BLaER1 treated with 17β-estradiol and CSF1 and Interleukin-3, amounts not matched to agents 10 nM and 100 nM (cell line): ENCODE results near the gene DNAH2.
A peak's percentile ranks its signal among the peaks of the same experiment; 100 is the strongest.

Experiments used
- H3K27ac ChIP-seq, 11 experiments: shearing (Covaris generic); formaldehyde crosslinking; 2 replicates each; pipeline ENCODE4 v1.8.1; 2022
- H3K27me3 ChIP-seq, 11 experiments: shearing (Covaris generic); formaldehyde crosslinking; 2 replicates each; pipeline ENCODE4 v1.8.1; 2022
- H3K36me3 ChIP-seq, 11 experiments: shearing (Covaris generic); formaldehyde crosslinking; 2 replicates each; pipeline ENCODE4 v1.8.1; 2022
- H3K4me1 ChIP-seq, 10 experiments: shearing (Covaris generic); formaldehyde crosslinking; 2 replicates each; pipeline ENCODE4 v1.8.1; 2022
- H3K4me2 ChIP-seq, 11 experiments: shearing (Covaris generic); formaldehyde crosslinking; 2 replicates each; pipeline ENCODE4 v1.8.1; 2022
- H3K4me3 ChIP-seq, 10 experiments: shearing (Covaris generic); formaldehyde crosslinking; 2 replicates each; pipeline ENCODE4 v1.8.1; 2022
- H3K9ac ChIP-seq, 11 experiments: shearing (Covaris generic); formaldehyde crosslinking; 2 replicates each; pipeline ENCODE4 v1.8.1; 2022
- H3K9me3 ChIP-seq, 11 experiments: shearing (Covaris generic); formaldehyde crosslinking; replicated peaks in 1 of 11; 2 replicates each; pipeline ENCODE4 v1.8.1; 2022
- H4K20me1 ChIP-seq, 11 experiments: shearing (Covaris generic); formaldehyde crosslinking; 2 replicates each; pipeline ENCODE4 v1.8.1; 2022
- Cebpa-rat ChIP-seq, 11 experiments: shearing (Covaris generic); IDR thresholded peaks; 2 replicates each; pipeline ENCODE4 v1.8.1; 2022

The DNAH2 gene

DNA sequence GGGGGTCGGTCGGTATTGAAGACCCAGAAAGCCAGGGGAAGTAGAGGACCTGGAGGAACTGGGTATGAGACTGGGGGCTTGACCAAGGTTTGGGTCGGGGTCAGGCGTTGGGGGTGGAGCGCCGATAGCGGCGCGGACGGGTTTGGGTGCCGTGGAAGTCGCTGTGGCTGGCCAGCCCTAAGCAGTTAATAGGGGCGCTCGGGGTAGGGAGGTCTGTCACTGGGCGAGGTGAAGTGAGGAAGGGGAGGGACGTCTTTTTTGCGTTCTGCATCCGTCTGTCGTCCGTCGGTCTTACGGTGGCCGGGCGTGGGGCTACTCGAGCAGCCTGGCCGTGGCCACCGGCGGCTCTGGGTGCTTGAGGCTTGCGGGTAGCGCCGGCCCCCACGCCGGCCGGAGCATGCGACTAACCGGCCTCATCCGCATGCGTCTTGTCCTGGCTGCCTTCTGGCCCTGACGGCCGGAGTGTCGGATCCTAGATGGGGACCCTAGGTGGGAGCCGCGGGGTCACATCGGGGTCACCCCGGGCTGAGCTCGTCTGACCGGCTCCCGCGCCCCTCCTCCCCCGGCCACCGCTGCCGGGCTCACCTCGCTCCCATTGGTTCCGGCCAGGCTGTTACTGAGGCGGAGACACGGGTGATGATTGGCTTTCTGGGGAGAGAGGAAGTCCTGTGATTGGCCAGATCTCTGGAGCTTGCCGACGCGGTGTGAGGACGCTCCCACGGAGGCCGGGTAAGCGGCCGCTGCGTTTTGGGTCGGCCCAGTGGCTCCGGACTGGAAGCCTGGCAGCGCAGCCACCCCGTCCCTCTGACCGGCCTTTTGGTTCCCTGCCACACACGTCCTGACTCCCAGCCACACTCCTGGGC, 127.0 kb downstream of the DNAH2 start:
- Histone ChIP-seq H3K27ac (peak overlapping the region; percentile 89 to 99 (median 98)), H3K27me3 (no peaks in the 10 kb centered on the region), H3K36me3 (peaks cover 35 to 57% (median 47%) of the 10 kb centered on the region in 11 experiments), H3K9me3 (no peaks in the 10 kb centered on the region), H3K9ac (peak overlapping the region; percentile 89 to 98 (median 96)), H3K4me2 (peak overlapping the region; percentile 73 to 100 (median 97)), H3K4me3 (peak overlapping the region; percentile 66 to 89 (median 76)), H3K4me1 (peaks cover 27 to 33% (median 28%) of the 10 kb centered on the region in 10 experiments), H4K20me1 (peaks cover 36 to 73% (median 64%) of the 10 kb centered on the region in 11 experiments)
- no peak for TF ChIP-seq Cebpa-rat (IDR thresholded peaks at IDR 0.05)

DNA sequence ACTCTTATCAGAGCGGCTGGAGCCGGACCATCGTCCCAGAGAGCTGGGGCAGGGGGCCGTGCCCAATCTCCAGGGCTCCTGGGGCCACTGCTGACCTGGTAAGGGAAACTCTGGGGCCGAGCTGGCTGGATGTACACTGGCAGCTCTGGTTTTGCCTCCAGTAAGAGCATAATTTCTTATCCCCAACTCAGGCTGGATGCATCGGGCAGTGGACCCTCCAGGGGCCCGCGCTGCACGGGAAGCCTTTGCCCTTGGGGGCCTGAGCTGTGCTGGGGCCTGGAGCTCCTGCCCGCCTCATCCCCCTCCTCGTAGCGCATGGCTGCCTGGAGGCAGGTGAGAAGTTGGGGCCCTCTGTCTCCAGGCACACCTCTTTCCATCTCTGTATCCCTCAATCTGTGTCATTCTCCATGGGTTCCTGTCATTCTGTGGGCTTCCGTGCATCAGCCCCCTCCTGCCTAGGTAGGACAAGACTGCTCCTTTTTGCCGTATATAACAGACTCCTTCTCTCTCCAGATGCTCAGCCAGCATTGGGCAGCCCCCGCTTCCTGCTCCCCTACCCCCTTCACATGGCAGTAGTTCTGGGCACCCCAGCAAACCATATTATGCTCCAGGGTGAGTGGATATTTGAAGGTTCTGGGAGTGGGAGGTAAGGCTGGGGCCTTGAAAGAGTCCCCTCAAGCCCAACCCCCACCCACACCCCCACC, 128.0 kb downstream of the DNAH2 start:
- peaks cover 17 to 23% (median 19%) of the 10 kb centered on the region in 10 experiments for H3K4me1 ChIP-seq
- peak overlapping the region; percentile 73 to 100 (median 97) for H3K4me2 ChIP-seq
- H3K27me3 ChIP-seq = no peaks in the 10 kb centered on the region
- no peaks in the 10 kb centered on the region for H3K9me3 ChIP-seq
- H4K20me1 ChIP-seq = peaks cover 44 to 73% (median 66%) of the 10 kb centered on the region in 11 experiments
- no peak for TF ChIP-seq Cebpa-rat (IDR thresholded peaks at IDR 0.05)
- peak overlapping the region; percentile 66 to 89 (median 76) for H3K4me3 ChIP-seq
- H3K36me3 ChIP-seq = peaks cover 41 to 58% (median 48%) of the 10 kb centered on the region in 11 experiments
- H3K27ac ChIP-seq = peak overlapping the region in 10 of 11 experiments; percentile 91 to 99 (median 98); a peak in 19 of 22 replicates
- H3K9ac ChIP-seq = peak overlapping the region; percentile 89 to 98 (median 96)

DNA sequence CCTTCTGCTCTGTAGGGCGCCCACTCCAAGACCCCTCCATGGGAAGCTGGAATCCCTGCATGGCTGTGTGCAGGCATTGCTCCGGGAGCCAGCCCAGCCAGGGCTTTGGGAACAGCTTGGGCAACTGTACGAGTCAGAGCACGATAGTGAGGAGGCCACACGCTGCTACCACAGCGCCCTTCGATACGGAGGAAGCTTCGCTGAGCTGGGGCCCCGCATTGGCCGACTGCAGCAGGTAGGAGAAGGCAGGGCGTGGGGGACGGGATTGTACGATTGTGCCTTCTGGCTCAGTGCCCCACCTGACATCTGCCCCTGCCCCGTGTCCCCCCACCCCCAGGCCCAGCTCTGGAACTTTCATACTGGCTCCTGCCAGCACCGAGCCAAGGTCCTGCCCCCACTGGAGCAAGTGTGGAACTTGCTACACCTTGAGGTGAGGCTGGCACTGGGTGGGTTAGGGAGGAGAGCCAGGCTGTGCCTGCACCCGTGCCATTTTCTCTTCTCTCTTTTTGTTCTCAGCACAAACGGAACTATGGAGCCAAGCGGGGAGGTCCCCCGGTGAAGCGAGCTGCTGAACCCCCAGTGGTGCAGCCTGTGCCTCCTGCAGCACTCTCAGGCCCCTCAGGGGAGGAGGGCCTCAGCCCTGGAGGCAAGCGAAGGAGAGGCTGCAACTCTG, 128.7 kb downstream of the DNAH2 start:
- no peak overlapping the region for H3K27ac ChIP-seq
- H3K27me3 ChIP-seq = no peaks in the 10 kb centered on the region
- peaks cover 45 to 60% (median 53%) of the 10 kb centered on the region in 11 experiments for H3K36me3 ChIP-seq
- peaks cover 15 to 20% (median 18%) of the 10 kb centered on the region in 10 experiments for H3K4me1 ChIP-seq
- H3K4me3 ChIP-seq = no peak overlapping the region
- no peak overlapping the region for H3K9ac ChIP-seq
- no peaks in the 10 kb centered on the region for H3K9me3 ChIP-seq
- peaks cover 51 to 73% (median 66%) of the 10 kb centered on the region in 11 experiments for H4K20me1 ChIP-seq
- TF ChIP-seq Cebpa-rat (IDR thresholded peaks at IDR 0.05) = no peak
- no peak overlapping the region for H3K4me2 ChIP-seq

DNA sequence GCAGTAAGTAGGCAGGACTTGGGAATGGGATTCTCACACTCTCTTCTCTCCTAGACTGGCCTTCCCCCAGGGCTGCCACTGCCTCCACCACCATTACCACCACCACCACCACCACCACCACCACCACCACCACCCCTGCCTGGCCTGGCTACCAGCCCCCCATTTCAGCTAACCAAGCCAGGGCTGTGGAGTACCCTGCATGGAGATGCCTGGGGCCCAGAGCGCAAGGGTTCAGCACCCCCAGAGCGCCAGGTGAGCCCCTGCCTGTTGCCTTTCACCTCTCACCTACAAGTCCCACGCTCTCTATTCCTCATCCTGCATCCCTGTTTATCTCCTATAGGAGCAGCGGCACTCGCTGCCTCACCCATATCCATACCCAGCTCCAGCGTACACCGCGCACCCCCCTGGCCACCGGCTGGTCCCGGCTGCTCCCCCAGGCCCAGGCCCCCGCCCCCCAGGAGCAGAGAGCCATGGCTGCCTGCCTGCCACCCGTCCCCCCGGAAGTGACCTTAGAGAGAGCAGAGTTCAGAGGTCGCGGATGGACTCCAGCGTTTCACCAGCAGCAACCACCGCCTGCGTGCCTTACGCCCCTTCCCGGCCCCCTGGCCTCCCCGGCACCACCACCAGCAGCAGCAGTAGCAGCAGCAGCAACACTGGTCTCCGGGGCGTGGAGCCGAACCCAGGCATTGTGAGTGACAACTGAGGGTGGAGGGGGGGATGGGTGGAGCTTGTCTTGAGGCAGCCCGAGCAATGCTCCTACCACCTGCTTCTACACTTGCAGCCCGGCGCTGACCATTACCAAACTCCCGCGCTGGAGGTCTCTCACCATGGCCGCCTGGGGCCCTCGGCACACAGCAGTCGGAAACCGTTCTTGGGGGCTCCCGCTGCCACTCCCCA, 129.5 kb downstream of the DNAH2 start:
- Histone ChIP-seq H4K20me1 (peaks cover 58 to 76% (median 69%) of the 10 kb centered on the region in 11 experiments), H3K4me1 (peaks cover 20 to 23% (median 22%) of the 10 kb centered on the region in 10 experiments), H3K9ac (no peak overlapping the region), H3K4me3 (no peak overlapping the region), H3K27ac (no peak overlapping the region), H3K4me2 (no peak overlapping the region), H3K27me3 (no peaks in the 10 kb centered on the region), H3K36me3 (peaks cover 52 to 66% (median 59%) of the 10 kb centered on the region in 11 experiments), H3K9me3 (no peaks in the 10 kb centered on the region)
- TF ChIP-seq Cebpa-rat (IDR thresholded peaks at IDR 0.05) = no peak

DNA sequence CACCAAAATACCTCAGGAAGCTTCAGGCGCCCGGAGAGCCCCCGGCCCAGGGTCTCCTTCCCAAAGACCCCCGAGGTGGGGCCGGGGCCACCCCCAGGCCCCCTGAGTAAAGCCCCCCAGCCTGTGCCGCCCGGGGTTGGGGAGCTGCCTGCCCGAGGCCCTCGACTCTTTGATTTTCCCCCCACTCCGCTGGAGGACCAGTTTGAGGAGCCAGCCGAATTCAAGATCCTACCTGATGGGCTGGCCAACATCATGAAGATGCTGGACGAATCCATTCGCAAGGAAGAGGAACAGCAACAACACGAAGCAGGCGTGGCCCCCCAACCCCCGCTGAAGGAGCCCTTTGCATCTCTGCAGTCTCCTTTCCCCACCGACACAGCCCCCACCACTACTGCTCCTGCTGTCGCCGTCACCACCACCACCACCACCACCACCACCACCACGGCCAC, 130.6 kb downstream of the DNAH2 start:
- Histone ChIP-seq H3K27ac (no peak overlapping the region), H3K36me3 (peaks cover 63 to 77% (median 70%) of the 10 kb centered on the region in 11 experiments)

DNA sequence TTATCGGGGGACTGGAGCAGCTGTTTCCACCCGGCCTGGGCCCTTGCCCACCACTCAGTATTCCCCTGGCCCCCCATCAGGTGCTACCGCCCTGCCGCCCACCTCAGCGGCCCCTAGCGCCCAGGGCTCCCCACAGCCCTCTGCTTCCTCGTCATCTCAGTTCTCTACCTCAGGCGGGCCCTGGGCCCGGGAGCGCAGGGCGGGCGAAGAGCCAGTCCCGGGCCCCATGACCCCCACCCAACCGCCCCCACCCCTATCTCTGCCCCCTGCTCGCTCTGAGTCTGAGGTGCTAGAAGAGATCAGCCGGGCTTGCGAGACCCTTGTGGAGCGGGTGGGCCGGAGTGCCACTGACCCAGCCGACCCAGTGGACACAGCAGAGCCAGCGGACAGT, 131.2 kb downstream of the DNAH2 start:
- peaks cover 73 to 94% (median 83%) of the 10 kb centered on the region in 11 experiments for H4K20me1 ChIP-seq
- H3K4me1 ChIP-seq = peaks cover 23 to 31% (median 26%) of the 10 kb centered on the region in 10 experiments
- H3K27ac ChIP-seq = no peak overlapping the region

More for the DNA sequence above, 130.6 kb downstream of the DNAH2 start:
- no peaks in the 10 kb centered on the region for H3K27me3 ChIP-seq
- H3K9me3 ChIP-seq = no peaks in the 10 kb centered on the region
- peak overlapping the region in 1 of 11 experiments; percentile 11; a peak in 1 of 22 replicates for H3K9ac ChIP-seq
- H3K4me2 ChIP-seq = no peak overlapping the region
- H3K4me1 ChIP-seq = peaks cover 23 to 31% (median 27%) of the 10 kb centered on the region in 10 experiments
- peaks cover 67 to 88% (median 81%) of the 10 kb centered on the region in 11 experiments for H4K20me1 ChIP-seq
- H3K4me3 ChIP-seq = no peak overlapping the region
- TF ChIP-seq Cebpa-rat (IDR thresholded peaks at IDR 0.05) = no peak

DNA sequence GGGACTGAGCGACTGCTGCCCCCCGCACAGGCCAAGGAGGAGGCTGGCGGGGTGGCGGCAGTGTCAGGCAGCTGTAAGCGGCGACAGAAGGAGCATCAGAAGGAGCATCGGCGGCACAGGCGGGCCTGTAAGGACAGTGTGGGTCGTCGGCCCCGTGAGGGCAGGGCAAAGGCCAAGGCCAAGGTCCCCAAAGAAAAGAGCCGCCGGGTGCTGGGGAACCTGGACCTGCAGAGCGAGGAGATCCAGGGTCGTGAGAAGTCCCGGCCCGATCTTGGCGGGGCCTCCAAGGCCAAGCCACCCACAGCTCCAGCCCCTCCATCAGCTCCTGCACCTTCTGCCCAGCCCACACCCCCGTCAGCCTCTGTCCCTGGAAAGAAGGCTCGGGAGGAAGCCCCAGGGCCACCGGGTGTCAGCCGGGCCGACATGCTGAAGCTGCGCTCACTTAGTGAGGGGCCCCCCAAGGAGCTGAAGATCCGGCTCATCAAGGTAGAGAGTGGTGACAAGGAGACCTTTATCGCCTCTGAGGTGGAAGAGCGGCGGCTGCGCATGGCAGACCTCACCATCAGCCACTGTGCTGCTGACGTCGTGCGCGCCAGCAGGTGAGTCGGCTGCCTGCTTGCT, 131.7 kb downstream of the DNAH2 start:
- Histone ChIP-seq H3K36me3 (peaks cover 74 to 88% (median 81%) of the 10 kb centered on the region in 11 experiments), H3K27me3 (no peaks in the 10 kb centered on the region), H3K4me3 (no peak overlapping the region), H3K9me3 (no peaks in the 10 kb centered on the region), H3K27ac (no peak overlapping the region), H3K4me2 (no peak overlapping the region), H3K4me1 (peaks cover 23 to 31% (median 26%) of the 10 kb centered on the region in 10 experiments), H4K20me1 (peaks cover 70 to 95% (median 82%) of the 10 kb centered on the region in 11 experiments), H3K9ac (peak overlapping the region in 3 of 11 experiments; percentile 8 to 46 (median 22); a peak in 2 of 22 replicates)
- no peak for TF ChIP-seq Cebpa-rat (IDR thresholded peaks at IDR 0.05)

More for the DNA sequence above, 131.2 kb downstream of the DNAH2 start:
- H3K36me3 ChIP-seq = peaks cover 69 to 83% (median 76%) of the 10 kb centered on the region in 11 experiments
- H3K9ac ChIP-seq = no peak overlapping the region; a peak in 1 of 22 replicates
- H3K4me2 ChIP-seq = no peak overlapping the region
- H3K27me3 ChIP-seq = no peaks in the 10 kb centered on the region
- no peak overlapping the region for H3K4me3 ChIP-seq
- TF ChIP-seq Cebpa-rat (IDR thresholded peaks at IDR 0.05) = no peak
- no peaks in the 10 kb centered on the region for H3K9me3 ChIP-seq
